ENCODE results near the gene SNX13. TPM values are rescaled to one million over a fixed set of nuclear protein-coding genes. Genes with fewer than 3 reads are reported as not detected.

The SNX13 gene
- total and polyA plus RNA-seq, 7 donors = 9.6 to 80.9 (median 43.8) TPM

- Histone ChIP-seq H3K27ac (no peak overlapping the region), H3K4me3 (no peak overlapping the region), H3K36me3 (no peaks in the 10 kb centered on the region), H3K4me1 (no peaks in the 10 kb centered on the region), H3K27me3 (no peaks in the 10 kb centered on the region), H3K9me3 (no peaks in the 10 kb centered on the region)
- TF ChIP-seq CTCF (IDR thresholded peaks at IDR 0.05) (no peak), POLR2A (IDR thresholded peaks at IDR 0.05) (no peak)
- DNase-seq = no peak
- intact Hi-C loops (cut with DNase I) = no loop called here
- WGBS, 2 donors = 97 to 98% methylated on average over 1 of the region's 1 CpG
Measured at GRCh38 chr7:17907014-17907413, 33.3 kb downstream of the SNX13 start.

DNA sequence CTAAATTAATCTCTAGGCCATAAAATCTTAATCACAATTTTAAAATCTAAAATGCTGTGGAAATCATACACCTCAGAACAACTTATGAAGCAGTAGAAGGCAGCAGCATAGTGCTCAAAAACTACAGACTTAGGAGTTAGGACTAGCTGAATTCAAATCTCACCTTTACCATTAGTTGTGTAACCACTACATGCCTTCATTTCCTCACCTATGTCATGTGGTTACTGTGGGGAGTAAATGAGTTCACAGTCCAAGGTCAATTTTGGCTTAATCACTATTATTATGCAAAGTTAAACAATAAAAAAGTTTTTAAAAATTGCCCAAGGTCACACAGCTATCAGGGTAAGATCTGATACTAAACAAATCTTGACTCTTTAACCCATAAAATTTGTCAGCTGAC, 37.0 kb downstream of the SNX13 start:
- no peak for DNase-seq
- no peaks in the 10 kb centered on the region for H3K36me3 ChIP-seq
- no peak overlapping the region for H3K4me3 ChIP-seq
- H3K9me3 ChIP-seq = no peaks in the 10 kb centered on the region
- H3K4me1 ChIP-seq = peaks cover 0 to 7% (median 0%) of the 10 kb centered on the region in 4 donors
- no peak overlapping the region for H3K27ac ChIP-seq
- no peaks in the 10 kb centered on the region for H3K27me3 ChIP-seq
- intact Hi-C loops (cut with DNase I) = no loop called here
- TF ChIP-seq CTCF (IDR thresholded peaks at IDR 0.05) = no peak
- no peak for TF ChIP-seq EP300 (IDR thresholded peaks at IDR 0.05)
- TF ChIP-seq POLR2AphosphoS5 (IDR thresholded peaks at IDR 0.05) = no peak
- TF ChIP-seq POLR2A (IDR thresholded peaks at IDR 0.05) = no peak

- Histone ChIP-seq H3K36me3 (no peaks in the 10 kb centered on the region), H3K4me1 (peaks cover 0 to 7% (median 0%) of the 10 kb centered on the region in 4 donors), H3K9me3 (no peaks in the 10 kb centered on the region), H3K27me3 (no peaks in the 10 kb centered on the region), H3K4me3 (no peak overlapping the region), H3K27ac (no peak overlapping the region)
- intact Hi-C loops (cut with DNase I) = no loop called here
- TF ChIP-seq EP300 (IDR thresholded peaks at IDR 0.05) = no peak
- TF ChIP-seq CTCF (IDR thresholded peaks at IDR 0.05) = no peak
- no peak for TF ChIP-seq POLR2AphosphoS5 (IDR thresholded peaks at IDR 0.05)
- no peak for TF ChIP-seq POLR2A (IDR thresholded peaks at IDR 0.05)
- 94 to 96% methylated on average over 5 of the region's 5 CpGs for WGBS, 2 donors
- no peak for DNase-seq
Measured at GRCh38 chr7:17902599-17902998, 37.7 kb downstream of the SNX13 start.

DNA sequence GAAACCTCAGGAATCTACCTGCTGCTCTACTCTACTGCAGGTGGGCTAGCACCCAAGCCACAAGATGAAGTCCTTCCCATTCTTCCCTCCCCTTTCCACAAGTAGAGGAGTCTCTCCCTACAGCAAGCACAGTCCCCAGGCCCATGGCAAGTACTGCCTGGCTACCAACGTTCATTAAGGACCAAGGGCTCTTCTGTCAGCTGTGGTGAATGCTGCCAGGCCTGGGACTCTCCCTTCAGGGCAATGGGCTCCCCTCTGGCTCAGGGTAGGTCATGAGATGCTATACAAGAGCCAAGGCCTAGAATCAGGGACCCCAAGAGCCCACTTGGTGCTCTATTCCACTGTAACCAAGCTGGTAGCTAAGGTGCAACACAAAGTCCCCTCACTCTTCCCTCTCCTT, 39.8 kb downstream of the SNX13 start:
- intact Hi-C loops (cut with DNase I) = no loop called here
- DNase-seq = no peak
- TF ChIP-seq POLR2AphosphoS5 (IDR thresholded peaks at IDR 0.05) = no peak
- WGBS, 2 donors = 94 to 100% methylated on average over 1 of the region's 1 CpG
- Histone ChIP-seq H3K9me3 (no peaks in the 10 kb centered on the region), H3K27me3 (no peaks in the 10 kb centered on the region), H3K4me1 (peaks cover 0 to 7% (median 0%) of the 10 kb centered on the region in 4 donors), H3K27ac (no peak overlapping the region), H3K36me3 (no peaks in the 10 kb centered on the region), H3K4me3 (no peak overlapping the region)

DNA sequence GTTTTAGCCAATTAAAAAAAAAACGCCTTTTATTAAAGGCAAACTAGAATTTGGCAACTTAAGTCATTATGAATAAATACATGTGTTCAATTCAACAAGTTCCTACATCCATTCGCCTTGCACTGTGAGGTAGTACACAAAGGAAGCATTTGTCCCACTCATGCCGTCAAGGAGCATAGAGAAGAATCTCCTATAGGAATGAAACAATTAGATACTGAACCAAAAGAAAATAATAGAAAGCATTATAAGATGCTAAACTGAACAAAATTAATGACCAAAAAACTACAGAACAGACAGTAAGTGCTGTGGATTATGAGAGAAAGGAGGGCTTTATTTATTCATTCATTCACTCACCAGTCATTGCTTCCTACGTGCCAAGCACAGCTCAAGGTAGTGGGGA, 42.2 kb downstream of the SNX13 start:
- H3K27me3 ChIP-seq = no peaks in the 10 kb centered on the region
- DNase-seq = no peak
- H3K9me3 ChIP-seq = no peaks in the 10 kb centered on the region
- H3K27ac ChIP-seq = no peak overlapping the region
- TF ChIP-seq POLR2AphosphoS5 (IDR thresholded peaks at IDR 0.05) (no peak), EP300 (IDR thresholded peaks at IDR 0.05) (no peak), CTCF (IDR thresholded peaks at IDR 0.05) (no peak), POLR2A (IDR thresholded peaks at IDR 0.05) (no peak)
- WGBS, 2 donors = 95% methylated on average over 4 of the region's 4 CpGs
- peaks cover 0 to 7% (median 0%) of the 10 kb centered on the region in 4 donors for H3K4me1 ChIP-seq
- intact Hi-C loops (cut with DNase I) = no loop called here
- no peak overlapping the region for H3K4me3 ChIP-seq
- no peaks in the 10 kb centered on the region for H3K36me3 ChIP-seq

All from sigmoid colon (tissue), 7 donors.